ENCODE data around the gene HACD3. TPM values are rescaled to one million over a fixed set of nuclear protein-coding genes. Genes with fewer than 3 reads are reported as not detected.

HACD3 gene
- total RNA-seq, 1 experiment from 2014 or later: 133 TPM

- H3K4me2 ChIP-seq (ENCODE audit: insufficient read depth, insufficient read length, low read length): no peak overlapping the region
- H3K27me3 Mint-ChIP-seq (ENCODE audit: low read depth): no peaks in the 10 kb centered on the region
- H3K4me1 Mint-ChIP-seq: peaks cover 2 to 13% of the 10 kb centered on the region in 2 experiments; a peak in 2 of 4 replicates
- no peak overlapping the region for H3K23ac ChIP-seq (ENCODE audit: insufficient read length, low read depth, low read length)
- no peak for DNase-seq
- H3K27me3 ChIP-seq (ENCODE audit: insufficient read depth, low read length): no peaks in the 10 kb centered on the region
- H3K4me3 Mint-ChIP-seq: no peak overlapping the region
- no peak overlapping the region for H2BK5ac ChIP-seq (ENCODE audit: insufficient read length, low read length)
- no peak overlapping the region for H2BK12ac ChIP-seq (ENCODE audit: insufficient read length, low read depth, low read length)
- H3K27ac Mint-ChIP-seq: peak overlapping the region in 1 of 3 experiments; percentile 52; a peak in 2 of 7 replicates
- no peak overlapping the region for H3K56ac ChIP-seq (ENCODE audit: insufficient read length, low read depth, low read length)
- no peak overlapping the region for H4K8ac ChIP-seq (replicated peaks; ENCODE audit: insufficient read length, low read depth, low read length)
- H3K79me1 ChIP-seq (ENCODE audit: insufficient read depth, low read depth, low read length, poor library complexity, severe bottlenecking): no peaks in the 10 kb centered on the region
- H3K9ac ChIP-seq (ENCODE audit: extremely low read depth, insufficient read length, low read length): no peak overlapping the region
- H3T11ph ChIP-seq (ENCODE audit: low read length): no peak overlapping the region
- H3K27ac ChIP-seq (ENCODE audit: insufficient read length, low read depth, low read length): no peak overlapping the region
- H2BK20ac ChIP-seq (ENCODE audit: low read depth, low read length, poor library complexity, severe bottlenecking): no peak overlapping the region
- no peak overlapping the region for H3K14ac ChIP-seq (ENCODE audit: insufficient read depth, low read length)
- no peak overlapping the region for H4K91ac ChIP-seq (ENCODE audit: insufficient read length, low read depth, low read length)
- H2BK15ac ChIP-seq (ENCODE audit: low read depth, low read length): no peak overlapping the region
- no peak overlapping the region for H2BK120ac ChIP-seq (ENCODE audit: low read depth, low read length, poor library complexity, severe bottlenecking)
- H3K18ac ChIP-seq (ENCODE audit: insufficient read length, low read depth, low read length): no peak overlapping the region
- no peaks in the 10 kb centered on the region for H3K9me3 ChIP-seq (ENCODE audit: control insufficient read depth, low read depth, low read length)
- H4K5ac ChIP-seq (ENCODE audit: insufficient read length, low read depth, low read length): no peak overlapping the region
- no peaks in the 10 kb centered on the region for H3K79me2 ChIP-seq (ENCODE audit: insufficient read depth, low read length)
- no CpG with 5 or more reads among the region's 1 CpG for WGBS (ENCODE audit: extremely low coverage, insufficient read length, low lambda C conversion rate)
- no peak overlapping the region for H2AK5ac ChIP-seq (ENCODE audit: insufficient read length, low read length)
- H3K36me3 Mint-ChIP-seq (ENCODE audit: insufficient read depth in 1 of 3, low read depth in 3 of 3): peaks cover 14 to 67% (median 44%) of the 10 kb centered on the region in 3 experiments; a peak in 6 of 7 replicates
- H3K23me2 ChIP-seq (ENCODE audit: insufficient read length, low read depth, low read length, poor library complexity, severe bottlenecking): no peaks in the 10 kb centered on the region
- H3K4ac ChIP-seq (ENCODE audit: low read depth, low read length): no peak overlapping the region
- no peak for TF ChIP-seq CTCF (conservative IDR thresholded peaks at IDR 0.05)
- H3K4me1 ChIP-seq (ENCODE audit: insufficient read depth, low read length): 0 out of 2 replicates have a peak, but pooled peaks cover 3% of the 10 kb centered on the region
- no peaks in the 10 kb centered on the region for H4K20me1 ChIP-seq (ENCODE audit: control insufficient read depth, insufficient read depth, insufficient read length)
- H3K9me3 Mint-ChIP-seq: no peaks in the 10 kb centered on the region
- H2AFZ ChIP-seq (ENCODE audit: low read length): no peak overlapping the region
These were observed 46.4 kb downstream of the HACD3 start for GRCh38 chr15:65576664-65577063.

Measured in H9 (cell line).